GM12878 (cell line): Measurements from ENCODE around the gene ANKRD13A. TPM values are rescaled to one million over a fixed set of nuclear protein-coding genes. Genes with fewer than 3 reads are reported as not detected.
"Not testable (repeated sequence)": the region's sequence is repeated elsewhere in the genome, so short reads cannot be mapped to it uniquely, and the experiment has no call there.

Source experiments
- ATAC-seq: fragments of 200-7000 bp; cut with Tn5 transposase; 3 replicates; pipeline ENCODE4 v1.9.1; 2020; ENCODE audit warnings: mild to moderate bottlenecking, moderate library complexity
- BruUV-seq: library from RNA; stranded (reverse); fragments of 400-500 nt; replicated peaks from 2 replicates; lab custom pipeline; 2021; lab: Mats Ljungman, UMichigan
- CTCF ChIA-PET: fragments of 300-600 bp; sonication (Branson Sonifier 250); formaldehyde crosslinking; extraction: SDS; loops from one replicate; lab custom pipeline; 2021; ENCODE audit warnings: inconsistent platforms; lab: Yijun Ruan, JAX
- POLR2A ChIA-PET: fragments of 350-600 bp; formaldehyde crosslinking; extraction: SDS; loops from one replicate; lab custom pipeline; 2021; ENCODE audit warnings: inconsistent platforms; lab: Charles Lee
- RAD21 ChIA-PET: fragments of 300-600 bp; sonication (Branson Sonifier 250); formaldehyde crosslinking; loops from one replicate; lab custom pipeline; 2023; ENCODE audit warnings: antibody characterized with exemption; ENCODE audit not compliant: unreplicated experiment; lab: Charles Lee
- SMC1A ChIA-PET: fragments of 300-600 bp; sonication (Branson Sonifier 250); formaldehyde crosslinking; loops from one replicate; lab custom pipeline; 2023; ENCODE audit not compliant: unreplicated experiment, uncharacterized antibody; lab: Charles Lee
- DNase-seq: peaks from one replicate; pipeline ENCODE4 v3.0.0-alpha.2; 2011; ENCODE audit warnings: low read depth, low spot score
- FAIRE-seq: peaks from 3 replicates; lab custom pipeline; 2011; peaks lifted over from hg19 to GRCh38; lab: Jason Lieb, UNC
- H2AFZ ChIP-seq: 2 replicates; pipeline ENCODE4 v1.6.0; 2011; ENCODE audit warnings: low read depth, low read length, control low read depth; ENCODE audit not compliant: control insufficient read depth
- H3K27ac ChIP-seq: 2 replicates; pipeline ENCODE4 v1.5.1; 2011; ENCODE audit warnings: control low read depth; ENCODE audit not compliant: control insufficient read depth, insufficient read depth
- H3K27me3 ChIP-seq, 2 experiments: replicated peaks in 1 of 2; 2 replicates each; pipeline versions ENCODE4 v1.6.0 to v1.6.1; 2011; ENCODE audit warnings: low read length in 1 of 2; ENCODE audit not compliant: control insufficient read depth in 2 of 2, insufficient read depth in 2 of 2
- H3K36me3 ChIP-seq, 2 experiments: 2 replicates each; pipeline ENCODE4 v1.5.1; 2011; ENCODE audit warnings: low read length in 1 of 2; ENCODE audit not compliant: control insufficient read depth in 2 of 2, insufficient read depth in 2 of 2
- H3K4me1 ChIP-seq: 2 replicates; pipeline ENCODE4 v1.6.1; 2011; ENCODE audit warnings: mild to moderate bottlenecking, low read length, moderate library complexity, mixed read lengths; ENCODE audit not compliant: control insufficient read depth, insufficient read depth
- H3K4me2 ChIP-seq: 2 replicates; pipeline ENCODE4 v1.6.0; 2011; ENCODE audit warnings: control low read depth; ENCODE audit not compliant: control insufficient read depth, insufficient read depth
- H3K4me3 ChIP-seq: fragments of 200-600 bp; sonication (generic); 2 replicates; pipeline ENCODE4 v1.5.1; 2016
- H3K79me2 ChIP-seq: 2 replicates; pipeline ENCODE4 v1.6.0; 2011; ENCODE audit warnings: low read length; ENCODE audit not compliant: control insufficient read depth, insufficient read depth
- H3K9ac ChIP-seq: 2 replicates; pipeline ENCODE4 v1.8.0; 2011; ENCODE audit warnings: low read length, control low read depth, mixed read lengths; ENCODE audit not compliant: control insufficient read depth, insufficient read depth
- H3K9me3 ChIP-seq: replicated peaks from 3 replicates; pipeline ENCODE4 v1.5.1; 2011; ENCODE audit warnings: mild to moderate bottlenecking, low read length; ENCODE audit not compliant: control insufficient read depth, insufficient read depth
- H4K20me1 ChIP-seq: 2 replicates; pipeline ENCODE4 v1.6.0; 2011; ENCODE audit not compliant: control insufficient read depth, insufficient read depth
- NFYB ChIP-seq: IDR thresholded peaks from 2 replicates; pipeline ENCODE4 v1.6.1; 2011; ENCODE audit warnings: low read depth, mild to moderate bottlenecking, low read length, improper control_type of control experiment, moderate library complexity; ENCODE audit not compliant: insufficient read depth
- WGBS: methylation state at CpG from one replicate; pipeline ENCODE4 v1.1.6; 2016; ENCODE audit warnings: low lambda C conversion rate; ENCODE audit not compliant: insufficient replicate concordance, insufficient coverage; ENCODE audit errors: missing lambda C conversion rate; 5-methylcytosine and 5-hydroxymethylcytosine counted together
- in situ Hi-C: fragments of 300-500 bp; cut with MboI; formaldehyde crosslinking; loops from 9 replicates; pipeline ENCODE4 v1.14.3; 2018; ENCODE audit warnings: mixed read lengths
- intact Hi-C: fragments of 100-400 bp; cut with micrococcal nuclease; formaldehyde crosslinking; loops from one replicate; pipeline ENCODE4 v1.14.2; 2022; ENCODE audit not compliant: unreplicated experiment
- polyA plus RNA-seq, 11 experiments: library from polyadenylated mRNA; depleted of rRNA in 4 of 11; unstranded in 6 of 11; stranded (reverse) in 5 of 11; fragments of >200 nt; fragmentation: Nextera tagmentation in 4 of 11; fragmentation: Illumina TruSeq in 1 of 11; extraction: Ambion mirVana in 4 of 11; extraction: Trizol in 1 of 11; gene quantifications; 1 replicate in 1 of 11; 2 replicates in 10 of 11; pipeline versions ENCODE4 v1.2.1 to v1.2.3, GENCODE V29; 2011 to 2016; ENCODE audit warnings: inconsistent platforms in 2 of 11, missing spikeins in 2 of 11, low read depth in 1 of 11
- total RNA-seq, 4 experiments: library from RNA; depleted of rRNA in 3 of 4; stranded (reverse); fragments of >200 nt in 3 of 4; fragmentation: Illumina TruSeq in 1 of 4; extraction: Trizol in 1 of 4; gene quantifications; 2 replicates each; pipeline versions ENCODE4 v1.2.1 to v1.2.3, GENCODE V29; 2013 to 2021

Gene ANKRD13A
- total and polyA plus RNA-seq, 10 of the 15 experiments (the other 5 are each of a cell fraction or from before 2014, with no cell fraction given), result 10.2 to 93.4 (median 76.5) TPM

DNA sequence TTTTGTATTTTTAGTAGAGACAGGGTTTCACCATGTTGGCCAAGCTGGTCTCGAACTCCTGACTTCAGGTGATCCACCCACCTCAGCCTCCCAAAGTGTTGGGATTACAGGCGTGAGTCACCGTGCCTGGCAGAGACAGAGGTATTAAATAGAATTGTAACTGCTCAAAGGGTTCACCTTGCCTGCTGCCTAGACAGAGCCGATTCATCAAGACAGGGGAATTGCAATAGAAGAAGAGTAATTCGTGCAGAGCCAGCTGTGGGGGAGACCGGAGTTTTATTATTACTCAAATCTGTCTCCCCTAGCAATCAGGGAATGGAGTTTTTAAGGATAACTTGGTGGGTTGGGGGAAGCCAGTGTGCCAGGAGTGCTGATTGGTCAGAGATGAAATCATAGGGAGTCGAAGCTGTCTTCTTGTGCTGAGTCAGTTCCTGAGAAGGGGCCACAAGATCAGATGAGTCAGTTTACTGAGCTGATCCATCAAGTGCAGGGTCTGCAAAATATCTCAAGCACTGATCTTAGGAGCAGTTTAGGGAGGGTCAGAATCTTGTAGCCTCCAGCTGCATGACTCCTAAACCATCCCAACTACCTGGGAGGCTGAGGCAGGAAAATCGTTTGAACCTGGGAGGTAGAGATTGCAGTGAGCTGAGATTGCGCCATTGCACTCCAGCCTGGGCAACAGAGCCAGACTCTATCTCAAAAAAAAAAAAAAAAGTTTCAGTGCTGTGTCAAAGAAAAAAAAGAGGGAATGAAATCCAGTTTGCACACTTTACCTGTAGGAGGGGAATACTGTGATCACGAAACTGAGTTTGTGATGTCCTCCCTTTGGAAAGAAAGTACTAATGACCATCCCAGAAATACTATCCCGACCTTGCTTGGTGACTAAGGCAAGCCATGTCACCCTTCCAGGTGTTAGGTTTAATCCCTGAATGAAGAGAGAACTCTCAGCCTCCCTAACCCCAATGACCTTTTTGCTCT, 56.4 kb downstream of the ANKRD13A start:
- BruUV-seq, result not testable (repeated sequence)

DNA sequence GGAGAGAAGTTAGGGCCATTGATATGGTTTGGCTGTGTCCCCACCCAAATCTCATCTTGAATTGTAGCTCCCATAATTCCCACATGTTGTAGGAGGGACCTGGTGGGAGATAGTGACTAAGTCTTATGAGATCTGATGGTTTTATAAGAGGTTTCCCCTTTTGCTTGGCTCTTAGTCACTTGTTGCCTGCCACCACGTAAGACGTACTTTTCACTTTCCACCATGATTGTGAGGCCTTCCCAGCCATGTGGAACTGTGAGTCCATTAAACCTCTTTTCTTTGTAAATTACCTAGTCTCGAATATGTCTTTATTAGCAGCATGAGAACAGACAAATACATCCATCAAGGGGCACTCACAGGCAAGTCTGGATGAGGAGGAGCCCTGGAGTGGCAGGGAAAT, 57.4 kb downstream of the ANKRD13A start:
- H2AFZ ChIP-seq, H3K9me3 ChIP-seq, H3K27me3 ChIP-seq, H3K4me3 ChIP-seq, H4K20me1 ChIP-seq, H3K4me2 ChIP-seq, H3K79me2 ChIP-seq, H3K9ac ChIP-seq, ATAC-seq, FAIRE-seq, H3K4me1 ChIP-seq, H3K27ac ChIP-seq, DNase-seq, H3K36me3 ChIP-seq, BruUV-seq, POLR2A ChIA-PET, intact Hi-C loops, RAD21 ChIA-PET, in situ Hi-C loops, CTCF ChIA-PET: not testable (repeated sequence)
- WGBS, result 46% methylated on average over 3 of the region's 3 CpGs
- SMC1A ChIA-PET, result interaction anchor here (1.1 kb wide), 1 partner anchor 23 kb away, joined by 3 read pairs; no protein-coding TSS in a partner anchor

More for the DNA sequence above, 56.4 kb downstream of the ANKRD13A start:
- RAD21 ChIA-PET, result interaction anchor here (0.6 to 0.9 kb wide), 2 partner anchors 24 to 51 kb away, joined by 3 read pairs; no protein-coding TSS in a partner anchor
- intact Hi-C loops, ATAC-seq, H3K4me3 ChIP-seq, DNase-seq, H3K9ac ChIP-seq, H4K20me1 ChIP-seq, H2AFZ ChIP-seq, H3K4me2 ChIP-seq, FAIRE-seq, H3K36me3 ChIP-seq, H3K27ac ChIP-seq, H3K4me1 ChIP-seq, H3K27me3 ChIP-seq, in situ Hi-C loops, H3K79me2 ChIP-seq, H3K9me3 ChIP-seq: not testable (repeated sequence)
- 0 out of 2 replicates have a peak, but pooled peaks have one; percentile 37 for TF ChIP-seq NFYB
- WGBS, result 44% methylated on average over 11 of the region's 11 CpGs
- SMC1A ChIA-PET, result interaction anchor here (1.1 kb wide), 1 partner anchor 24 kb away, joined by 3 read pairs; no protein-coding TSS in a partner anchor
- POLR2A ChIA-PET, result interaction anchor here (0.7 to 0.9 kb wide), 3 partner anchors 24 to 116 kb away, joined by 3 to 7 read pairs (median 4); no protein-coding TSS in a partner anchor
- CTCF ChIA-PET, result interaction anchor here (1.1 kb wide), 1 partner anchor 44 kb away, joined by 3 read pairs; no protein-coding TSS in a partner anchor
